ENCODE measurements around the gene PRPF40A. TPM values are rescaled to one million over a fixed set of nuclear protein-coding genes. Genes with fewer than 3 reads are reported as not detected.

Gene PRPF40A
- total and polyA plus RNA-seq, 8 donors, result 11.3 to 185 (median 71.7) TPM

DNA sequence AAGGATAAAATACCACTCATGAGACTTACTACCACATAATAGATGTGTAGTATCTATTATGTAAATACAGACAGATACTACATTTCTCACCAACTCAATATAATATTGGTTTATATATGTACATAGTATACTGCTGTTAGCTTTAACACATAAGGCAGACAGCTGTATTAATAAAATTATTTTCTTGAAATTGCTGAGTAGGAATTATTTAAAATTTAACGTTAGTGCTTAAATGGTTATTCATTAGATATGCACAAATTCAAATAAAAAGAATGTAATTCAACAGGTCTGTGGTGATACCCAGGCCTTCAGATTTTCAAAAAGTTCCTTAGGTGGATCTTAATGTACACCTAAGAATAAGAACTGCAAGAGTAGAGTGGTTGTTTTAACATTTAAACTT lies 59.0 kb downstream of the PRPF40A start:
- 71 to 93% (median 80%) methylated on average over 1 of the region's 1 CpG for WGBS, 5 donors
- TF ChIP-seq EP300 (IDR thresholded peaks at IDR 0.05), result no peak
- TF ChIP-seq, protein P1, sequence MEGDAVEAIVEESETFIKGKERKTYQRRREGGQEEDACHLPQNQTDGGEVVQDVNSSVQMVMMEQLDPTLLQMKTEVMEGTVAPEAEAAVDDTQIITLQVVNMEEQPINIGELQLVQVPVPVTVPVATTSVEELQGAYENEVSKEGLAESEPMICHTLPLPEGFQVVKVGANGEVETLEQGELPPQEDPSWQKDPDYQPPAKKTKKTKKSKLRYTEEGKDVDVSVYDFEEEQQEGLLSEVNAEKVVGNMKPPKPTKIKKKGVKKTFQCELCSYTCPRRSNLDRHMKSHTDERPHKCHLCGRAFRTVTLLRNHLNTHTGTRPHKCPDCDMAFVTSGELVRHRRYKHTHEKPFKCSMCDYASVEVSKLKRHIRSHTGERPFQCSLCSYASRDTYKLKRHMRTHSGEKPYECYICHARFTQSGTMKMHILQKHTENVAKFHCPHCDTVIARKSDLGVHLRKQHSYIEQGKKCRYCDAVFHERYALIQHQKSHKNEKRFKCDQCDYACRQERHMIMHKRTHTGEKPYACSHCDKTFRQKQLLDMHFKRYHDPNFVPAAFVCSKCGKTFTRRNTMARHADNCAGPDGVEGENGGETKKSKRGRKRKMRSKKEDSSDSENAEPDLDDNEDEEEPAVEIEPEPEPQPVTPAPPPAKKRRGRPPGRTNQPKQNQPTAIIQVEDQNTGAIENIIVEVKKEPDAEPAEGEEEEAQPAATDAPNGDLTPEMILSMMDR (IDR thresholded peaks at IDR 0.05), result no peak
- TF ChIP-seq POLR2A (IDR thresholded peaks at IDR 0.05), result no peak
- TF ChIP-seq POLR2AphosphoS5 (IDR thresholded peaks at IDR 0.05), result no peak
- Histone ChIP-seq H3K4me1 (no peaks in the 10 kb centered on the region), H3K4me3 (no peak overlapping the region), H3K27me3 (no peaks in the 10 kb centered on the region), H3K36me3 (peaks cover 58 to 98% (median 92%) of the 10 kb centered on the region in 4 donors), H3K9me3 (no peaks in the 10 kb centered on the region), H3K27ac (no peak overlapping the region)
- intact Hi-C loops (cut with DNase I; ENCODE audit: low total_unique reads), result no loop called here
- no peak for DNase-seq

DNA sequence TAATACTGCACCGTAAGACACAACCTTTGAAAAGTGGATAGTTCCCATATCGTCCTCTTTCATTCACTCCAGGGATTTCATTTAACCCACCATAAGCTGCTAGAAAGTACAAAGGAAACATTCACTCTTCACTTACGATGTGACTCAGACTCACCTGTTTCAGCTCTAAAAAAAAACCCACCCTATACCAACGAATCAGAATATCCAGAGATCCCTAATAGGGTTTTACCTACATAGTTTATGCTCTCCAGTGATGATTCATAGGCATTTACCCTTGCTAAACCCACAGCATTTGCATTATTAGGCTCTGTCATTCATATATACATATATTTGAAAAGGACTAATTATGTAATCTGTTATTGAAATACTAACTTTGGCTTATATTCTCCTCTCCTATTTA lies 60.2 kb downstream of the PRPF40A start:
- Histone ChIP-seq H3K4me3 (no peak overlapping the region), H3K9me3 (no peaks in the 10 kb centered on the region), H3K36me3 (peaks cover 48 to 97% (median 86%) of the 10 kb centered on the region in 4 donors), H3K27ac (no peak overlapping the region), H3K27me3 (no peaks in the 10 kb centered on the region), H3K4me1 (no peaks in the 10 kb centered on the region)
- DNase-seq, result no peak
- 71 to 88% (median 79%) methylated on average over 4 of the region's 4 CpGs for WGBS, 5 donors
- TF ChIP-seq POLR2AphosphoS5 (IDR thresholded peaks at IDR 0.05), result no peak
- TF ChIP-seq, protein P1 (IDR thresholded peaks at IDR 0.05), result no peak
- no peak for TF ChIP-seq EP300 (IDR thresholded peaks at IDR 0.05)
- TF ChIP-seq POLR2A (IDR thresholded peaks at IDR 0.05), result no peak
- intact Hi-C loops (cut with DNase I; ENCODE audit: low total_unique reads), result no loop called here

DNA sequence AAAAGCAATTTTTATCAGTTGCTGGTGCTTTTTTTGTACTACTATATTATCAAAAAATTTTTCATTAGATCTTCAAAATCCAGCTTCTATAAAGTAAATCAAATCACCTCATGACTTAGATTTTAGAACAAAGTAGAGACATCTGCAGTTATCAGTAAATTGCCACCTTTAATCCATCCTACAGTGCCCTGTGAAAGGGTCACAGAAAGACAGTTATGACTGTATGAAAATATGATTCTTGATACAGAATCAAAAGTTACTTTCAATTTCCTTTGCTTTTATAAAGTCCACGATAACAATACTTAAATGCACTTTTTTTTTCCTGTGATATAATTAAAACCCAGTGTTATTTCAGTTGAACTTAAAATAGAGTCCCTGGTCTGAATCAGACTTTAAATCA lies 61.4 kb downstream of the PRPF40A start:
- no peak for DNase-seq
- WGBS, 5 donors, result 73 to 83% (median 78%) methylated on average over 1 of the region's 1 CpG
- H3K27me3 ChIP-seq, result no peaks in the 10 kb centered on the region
- H3K4me1 ChIP-seq, result no peaks in the 10 kb centered on the region
- H3K9me3 ChIP-seq, result no peaks in the 10 kb centered on the region
- intact Hi-C loops (cut with DNase I; ENCODE audit: low total_unique reads), result no loop called here
- no peak overlapping the region for H3K4me3 ChIP-seq
- H3K36me3 ChIP-seq, result peaks cover 36 to 93% (median 84%) of the 10 kb centered on the region in 4 donors
- TF ChIP-seq, protein P1 (IDR thresholded peaks at IDR 0.05), result no peak
- TF ChIP-seq POLR2AphosphoS5 (IDR thresholded peaks at IDR 0.05) (no peak), EP300 (IDR thresholded peaks at IDR 0.05) (no peak), POLR2A (IDR thresholded peaks at IDR 0.05) (no peak)
- H3K27ac ChIP-seq, result no peak overlapping the region

DNA sequence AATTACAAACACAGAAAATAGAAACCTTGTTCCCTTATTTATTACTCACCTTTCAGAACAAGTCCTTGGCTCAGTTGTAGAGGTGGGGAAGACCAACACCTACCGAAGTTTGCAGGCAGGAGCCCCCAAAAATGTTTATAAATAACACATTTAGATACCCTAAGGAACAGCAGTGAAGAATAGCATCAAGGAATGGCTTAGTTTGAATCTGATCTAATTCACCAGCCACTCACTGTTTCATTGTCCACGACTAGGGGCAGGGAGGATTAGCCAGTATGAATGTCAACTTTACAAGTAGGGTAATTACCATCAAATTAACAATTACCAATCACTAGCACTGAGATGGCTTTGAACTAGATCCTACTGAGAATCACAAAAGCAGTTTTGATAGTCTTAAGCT lies 65.4 kb downstream of the PRPF40A start:
- TF ChIP-seq POLR2AphosphoS5 (IDR thresholded peaks at IDR 0.05), result no peak
- peaks cover 10 to 30% (median 21%) of the 10 kb centered on the region in 4 donors for H3K4me1 ChIP-seq
- no peaks in the 10 kb centered on the region for H3K9me3 ChIP-seq
- 65 to 84% (median 79%) methylated on average over 2 of the region's 2 CpGs for WGBS, 5 donors
- intact Hi-C loops (cut with DNase I; ENCODE audit: low total_unique reads), result no loop called here
- H3K27ac ChIP-seq, result no peak overlapping the region
- no peaks in the 10 kb centered on the region for H3K27me3 ChIP-seq
- no peak for DNase-seq
- H3K4me3 ChIP-seq, result no peak overlapping the region
- peaks cover 3 to 62% (median 47%) of the 10 kb centered on the region in 4 donors for H3K36me3 ChIP-seq

DNA sequence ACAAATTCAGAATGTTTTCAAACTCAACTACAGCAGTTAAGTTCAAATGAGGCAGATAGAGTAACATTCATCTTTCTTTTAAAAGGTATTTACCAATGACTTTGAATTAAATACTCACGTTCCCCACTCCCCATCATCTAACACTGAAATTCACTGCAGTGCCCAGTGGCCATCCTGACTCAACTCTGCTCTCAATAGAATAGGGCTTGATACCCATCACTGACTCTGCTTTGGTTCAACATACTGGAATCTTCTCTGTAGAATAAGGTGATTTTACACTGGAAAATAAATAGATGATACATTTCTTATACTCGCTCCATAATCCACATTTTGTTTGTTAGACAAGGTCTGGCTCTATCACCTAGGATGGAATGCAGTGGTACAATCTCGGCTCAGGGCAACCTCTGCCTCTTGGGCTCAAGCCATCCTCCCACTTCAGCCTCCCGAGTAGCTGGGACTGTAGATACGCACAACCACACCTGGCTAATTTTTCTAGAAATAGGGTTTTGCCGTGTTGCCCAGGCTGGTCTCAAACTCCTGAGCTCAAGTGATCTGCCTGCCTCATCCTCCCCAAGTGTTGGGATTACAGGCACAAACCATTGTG lies 66.4 kb downstream of the PRPF40A start:
- H3K9me3 ChIP-seq, result no peaks in the 10 kb centered on the region
- 89 to 93% (median 92%) methylated on average over 6 of the region's 6 CpGs for WGBS, 5 donors
- H3K4me3 ChIP-seq, result no peak overlapping the region
- peaks cover 0 to 53% (median 40%) of the 10 kb centered on the region in 4 donors for H3K36me3 ChIP-seq
- no peaks in the 10 kb centered on the region for H3K27me3 ChIP-seq
- intact Hi-C loops (cut with DNase I; ENCODE audit: low total_unique reads), result no loop called here
- H3K4me1 ChIP-seq, result peaks cover 15 to 37% (median 26%) of the 10 kb centered on the region in 4 donors
- no peak overlapping the region for H3K27ac ChIP-seq
- no peak for DNase-seq
- TF ChIP-seq POLR2A (IDR thresholded peaks at IDR 0.05) (no peak), EP300 (IDR thresholded peaks at IDR 0.05) (no peak), POLR2AphosphoS5 (IDR thresholded peaks at IDR 0.05) (no peak)
- TF ChIP-seq, protein P1 (IDR thresholded peaks at IDR 0.05), result no peak

All from stomach (tissue), 9 donors.